LNCAP (cell line): ENCODE results near the gene EXOC3L4.

Source experiments
- CTCF ChIP-seq: fragments of 450-650 bp; IDR thresholded peaks from 2 replicates; pipeline ENCODE4 v1.5.1; 2017; ENCODE audit warnings: mild to moderate bottlenecking

EXOC3L4 gene

GRCh38 chr14:103090481-103091020 is 4.0 kb upstream of the EXOC3L4 start:
- no peak for TF ChIP-seq CTCF

- no peak for TF ChIP-seq CTCF
Measured at GRCh38 chr14:103091041-103091882, 3.3 kb upstream of the EXOC3L4 start.

GRCh38 chr14:103091883-103092222 is 2.7 kb upstream of the EXOC3L4 start:
- no peak for TF ChIP-seq CTCF

- no peak for TF ChIP-seq CTCF
Measured at GRCh38 chr14:103093856-103094405, 594 bp upstream of the EXOC3L4 start.

- no peak for TF ChIP-seq CTCF
Measured at GRCh38 chr14:103095210-103095778, 769 bp downstream of the EXOC3L4 start.

- TF ChIP-seq CTCF, result no peak
Measured at GRCh38 chr14:103096387-103096786, 1.9 kb downstream of the EXOC3L4 start.

GRCh38 chr14:103097244-103097993 is 2.9 kb downstream of the EXOC3L4 start:
- TF ChIP-seq CTCF, result no peak
